Esophagus squamous epithelium (tissue), 5 donors: ENCODE results near the gene E2F2. TPM values are rescaled to one million over a fixed set of nuclear protein-coding genes. Genes with fewer than 3 reads are reported as not detected.

Experiments used
- DNase-seq: peaks from one replicate; lab custom pipeline; 2025; lab: John Stamatoyannopoulos, UW
- H3K27ac ChIP-seq, 4 donors: fragments of 200-600 bp; sonication (generic); one replicate each; pipeline ENCODE4 v1.5.1; 2016 to 2019; ENCODE audit warnings: mild to moderate bottlenecking in 1 of 4
- H3K27me3 ChIP-seq, 4 donors: fragments of 200-600 bp; sonication (generic); 1 replicate in 3 of 4; 2 replicates in 1 of 4; pipeline versions ENCODE4 v1.5.1 to v1.6.0; 2017 to 2021; ENCODE audit warnings: antibody characterized with exemption in 1 of 4
- H3K36me3 ChIP-seq, 3 donors: fragments of 200-600 bp; sonication (generic); one replicate each; pipeline ENCODE4 v1.5.1; 2016 to 2019
- H3K4me1 ChIP-seq, 3 donors: fragments of 200-600 bp; sonication (generic); one replicate each; pipeline ENCODE4 v1.5.1; 2017 to 2019
- H3K4me3 ChIP-seq, 4 donors: fragments of 200-600 bp; sonication (generic); 1 replicate in 3 of 4; 2 replicates in 1 of 4; pipeline ENCODE4 v1.5.1; 2016 to 2019; ENCODE audit warnings: mild to moderate bottlenecking in 2 of 4, moderate library complexity in 1 of 4
- H3K9me3 ChIP-seq, 3 donors: fragments of 200-600 bp; sonication (generic); one replicate each; pipeline ENCODE4 v1.5.1; 2016 to 2019
- POLR2A ChIP-seq, 4 donors: fragments of 450-650 bp; IDR thresholded peaks; one replicate each; pipeline ENCODE4 v1.6.1; 2017; ENCODE audit warnings: antibody characterized with exemption in 4 of 4, mild to moderate bottlenecking in 4 of 4, moderate library complexity in 3 of 4
- WGBS, 2 donors: methylation state at CpG; one replicate each; pipeline ENCODE4 v1.1.5; 2018; 5-methylcytosine and 5-hydroxymethylcytosine counted together
- intact Hi-C: fragments of 100-400 bp; cut with DNase I; formaldehyde crosslinking; loops from one replicate; pipeline ENCODE4 v1.15.0; 2022
- total RNA-seq, 4 donors: library from RNA; depleted of rRNA; stranded (reverse); fragments of >200 nt; gene quantifications; one replicate each; pipeline ENCODE4 v1.1.0, GENCODE V29; 2016
- TF ChIP-seq, protein P1 (sequence below), 6 experiments: fragments of 450-650 bp in 4 of 6; fragments of 200-600 bp in 2 of 6; sonication (generic) in 2 of 6; IDR thresholded peaks; one replicate each; pipeline ENCODE4 v1.5.1; 2016 to 2019; ENCODE audit warnings: antibody characterized with exemption in 6 of 6, mild to moderate bottlenecking in 4 of 6, moderate library complexity in 4 of 6
- donor health status: DM: yes; HTN: yes; CAD: no.

E2F2 gene
- total RNA-seq, 4 donors from 2014 or later, result 10.1 to 16.9 (median 11.8) TPM

DNA sequence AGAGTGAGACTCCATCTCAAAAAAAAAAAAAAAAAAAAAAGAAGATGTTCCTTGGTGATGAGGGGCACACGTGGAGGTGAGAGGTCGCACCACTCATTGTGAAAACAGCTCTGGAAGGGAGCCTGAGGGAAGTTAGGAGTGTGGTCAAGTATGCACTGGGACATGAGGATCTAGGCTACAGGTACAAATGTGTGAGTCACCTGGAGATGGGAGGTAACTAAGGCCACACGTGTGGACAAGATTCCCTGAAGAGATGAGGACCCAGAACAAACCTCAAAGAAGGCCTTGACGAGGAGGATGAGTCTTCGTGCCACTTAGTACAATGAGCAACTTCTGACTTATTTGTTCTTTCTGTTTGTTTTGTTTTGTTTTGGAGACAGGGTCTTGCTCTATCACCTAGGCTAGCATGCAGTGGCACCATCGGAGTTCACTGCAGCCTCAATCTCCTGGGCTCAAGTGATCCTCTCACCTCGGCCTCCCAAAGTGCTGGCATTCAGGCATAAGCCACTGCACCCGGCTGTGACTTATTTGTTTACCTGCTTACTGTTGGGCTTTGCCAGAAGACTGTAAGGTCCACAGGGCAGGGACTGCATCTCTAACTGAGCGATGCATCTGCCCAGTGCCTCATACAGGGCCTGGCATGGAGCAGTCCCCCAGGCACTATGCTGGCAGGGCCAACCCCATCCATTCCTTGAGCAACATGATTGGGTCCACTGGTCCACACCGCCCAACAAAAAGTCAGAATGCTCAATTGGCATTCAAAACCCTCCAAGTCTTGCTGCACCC lies 53.5 kb downstream of the E2F2 start:
- no peak overlapping the region for H3K4me3 ChIP-seq
- intact Hi-C loops, result no loop called here
- H3K27me3 ChIP-seq, result no peaks in the 10 kb centered on the region
- no peak for TF ChIP-seq POLR2A (IDR thresholded peaks at IDR 0.05)
- TF ChIP-seq, protein P1, sequence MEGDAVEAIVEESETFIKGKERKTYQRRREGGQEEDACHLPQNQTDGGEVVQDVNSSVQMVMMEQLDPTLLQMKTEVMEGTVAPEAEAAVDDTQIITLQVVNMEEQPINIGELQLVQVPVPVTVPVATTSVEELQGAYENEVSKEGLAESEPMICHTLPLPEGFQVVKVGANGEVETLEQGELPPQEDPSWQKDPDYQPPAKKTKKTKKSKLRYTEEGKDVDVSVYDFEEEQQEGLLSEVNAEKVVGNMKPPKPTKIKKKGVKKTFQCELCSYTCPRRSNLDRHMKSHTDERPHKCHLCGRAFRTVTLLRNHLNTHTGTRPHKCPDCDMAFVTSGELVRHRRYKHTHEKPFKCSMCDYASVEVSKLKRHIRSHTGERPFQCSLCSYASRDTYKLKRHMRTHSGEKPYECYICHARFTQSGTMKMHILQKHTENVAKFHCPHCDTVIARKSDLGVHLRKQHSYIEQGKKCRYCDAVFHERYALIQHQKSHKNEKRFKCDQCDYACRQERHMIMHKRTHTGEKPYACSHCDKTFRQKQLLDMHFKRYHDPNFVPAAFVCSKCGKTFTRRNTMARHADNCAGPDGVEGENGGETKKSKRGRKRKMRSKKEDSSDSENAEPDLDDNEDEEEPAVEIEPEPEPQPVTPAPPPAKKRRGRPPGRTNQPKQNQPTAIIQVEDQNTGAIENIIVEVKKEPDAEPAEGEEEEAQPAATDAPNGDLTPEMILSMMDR (IDR thresholded peaks at IDR 0.05), result no peak
- H3K27ac ChIP-seq, result no peak overlapping the region
- no peak for DNase-seq
- H3K4me1 ChIP-seq, result peaks cover 9 to 71% (median 17%) of the 10 kb centered on the region in 3 donors
- H3K36me3 ChIP-seq, result no peaks in the 10 kb centered on the region
- H3K9me3 ChIP-seq, result no peaks in the 10 kb centered on the region
- WGBS, 2 donors, result 78 to 83% methylated on average over 7 to 9 of the region's 10 CpGs

DNA sequence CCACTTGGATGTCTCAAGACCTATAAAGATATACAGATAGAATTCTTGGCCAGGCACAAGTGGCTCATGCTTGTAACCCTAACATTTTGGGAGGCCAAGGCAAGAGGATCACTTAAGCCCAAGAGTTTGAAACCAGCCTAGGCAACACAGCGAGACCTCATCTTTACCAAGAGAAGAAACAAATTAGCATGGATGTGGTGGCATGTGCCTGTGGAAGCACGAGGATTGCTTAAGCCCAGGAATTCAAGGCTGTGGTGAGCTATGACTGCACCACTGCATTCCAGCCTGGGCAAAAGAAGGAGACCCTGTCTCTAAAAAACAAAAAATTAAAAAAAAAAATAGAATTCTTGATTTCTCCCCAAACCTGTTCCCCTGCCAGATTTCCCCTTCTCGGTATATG lies 55.4 kb downstream of the E2F2 start:
- TF ChIP-seq, protein P1 (IDR thresholded peaks at IDR 0.05), result no peak
- no peak for TF ChIP-seq POLR2A (IDR thresholded peaks at IDR 0.05)
- Histone ChIP-seq H3K9me3 (no peaks in the 10 kb centered on the region), H3K36me3 (no peaks in the 10 kb centered on the region), H3K4me1 (peaks cover 9 to 63% (median 11%) of the 10 kb centered on the region in 3 donors), H3K27me3 (no peaks in the 10 kb centered on the region), H3K27ac (peak overlapping the region in 2 of 4 donors; percentile 42 to 43), H3K4me3 (no peak overlapping the region)
- WGBS, 2 donors, result 66 to 73% methylated on average over 3 of the region's 3 CpGs
- DNase-seq, result no peak
- intact Hi-C loops, result no loop called here

DNA sequence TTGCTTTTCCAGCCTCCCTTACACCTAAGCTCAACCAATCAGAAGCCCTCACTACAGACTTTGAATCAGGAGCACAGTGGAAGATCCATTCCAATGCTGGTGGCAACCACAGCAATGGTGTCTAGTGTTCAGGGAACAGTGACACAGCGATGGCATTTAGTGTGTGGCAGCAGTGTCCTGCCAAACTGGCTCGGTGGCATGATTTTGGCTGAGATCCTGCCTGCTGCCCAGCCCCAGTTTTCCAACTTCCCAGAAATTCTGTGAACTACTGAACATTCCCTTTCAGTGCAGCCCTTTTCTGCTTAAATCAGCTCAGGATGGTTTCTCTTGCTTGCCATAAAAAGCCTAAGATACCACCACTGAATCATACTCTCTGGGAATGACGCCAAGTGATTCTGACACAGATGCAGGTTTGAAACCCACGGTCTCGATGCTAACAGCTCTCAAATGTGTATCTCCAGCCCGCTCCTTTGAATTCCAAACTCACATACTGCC lies 55.9 kb downstream of the E2F2 start:
- 47 to 62% methylated on average over 5 to 6 of the region's 6 CpGs for WGBS, 2 donors
- Histone ChIP-seq H3K4me3 (no peak overlapping the region), H3K27ac (peak overlapping the region in 3 of 4 donors; percentile 9 to 43 (median 42)), H3K27me3 (no peaks in the 10 kb centered on the region), H3K36me3 (no peaks in the 10 kb centered on the region), H3K9me3 (no peaks in the 10 kb centered on the region), H3K4me1 (peaks cover 9 to 63% (median 15%) of the 10 kb centered on the region in 3 donors)
- no peak for TF ChIP-seq POLR2A (IDR thresholded peaks at IDR 0.05)
- TF ChIP-seq, protein P1 (IDR thresholded peaks at IDR 0.05), result no peak
- intact Hi-C loops, result no loop called here
- DNase-seq, result no peak

DNA sequence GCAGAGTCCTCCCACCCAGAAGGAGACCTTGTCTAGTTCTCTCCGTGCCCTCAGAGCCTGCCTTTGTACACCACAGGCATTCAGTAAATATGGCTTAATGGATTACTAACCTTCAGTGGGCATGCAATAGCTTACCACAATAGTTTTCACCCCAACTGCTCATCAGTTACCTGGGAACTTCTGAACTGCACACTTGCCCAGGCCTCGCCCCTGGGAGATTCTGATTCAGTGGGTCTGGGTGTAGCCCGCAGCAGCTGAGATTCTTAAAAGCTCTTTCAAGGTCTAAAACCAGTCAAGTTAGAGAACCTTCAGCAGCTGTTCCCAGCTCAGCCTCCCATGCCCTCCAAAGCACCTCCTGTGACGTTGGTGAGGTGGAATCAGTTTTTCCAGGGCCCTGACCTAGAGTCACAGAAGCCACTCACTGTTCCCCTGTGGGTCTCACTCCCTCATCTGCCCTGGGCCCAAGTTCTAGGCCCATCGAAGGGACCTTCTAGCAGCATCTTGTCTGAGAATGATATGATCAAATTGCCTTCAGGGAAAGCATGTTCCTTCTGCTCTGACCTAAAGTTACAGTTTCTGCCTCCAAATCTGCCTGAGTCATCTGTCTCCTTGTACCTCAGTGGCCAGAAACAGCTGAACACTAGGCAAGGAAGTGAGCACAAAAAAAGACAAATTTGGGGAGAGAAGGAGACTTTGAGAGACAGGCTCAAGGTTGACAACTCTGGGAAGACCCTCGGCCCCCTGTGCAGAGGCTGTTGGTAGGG lies 57.8 kb downstream of the E2F2 start:
- 61% methylated on average over 3 to 6 of the region's 6 CpGs for WGBS, 2 donors
- Histone ChIP-seq H3K9me3 (no peaks in the 10 kb centered on the region), H3K27me3 (no peaks in the 10 kb centered on the region), H3K36me3 (no peaks in the 10 kb centered on the region), H3K4me1 (peaks cover 9 to 54% (median 16%) of the 10 kb centered on the region in 3 donors), H3K27ac (peak overlapping the region; percentile 16 to 77 (median 46)), H3K4me3 (no peak overlapping the region)
- intact Hi-C loops, result no loop called here
- no peak for TF ChIP-seq POLR2A (IDR thresholded peaks at IDR 0.05)
- TF ChIP-seq, protein P1 (IDR thresholded peaks at IDR 0.05), result no peak
- no peak for DNase-seq
